B cell (primary cell): ENCODE data around the gene CFL2. TPM values are rescaled to one million over a fixed set of nuclear protein-coding genes. Genes with fewer than 3 reads are reported as not detected.

ENCODE experiments used
- ATAC-seq: fragments of 200-7000 bp; cut with Tn5 transposase; one replicate; pipeline ENCODE4 v1.10.0; 2021; ENCODE audit warnings: low read depth, mild to moderate bottlenecking, moderate number of reproducible peaks, moderate library complexity
- CTCF ChIA-PET: fragments of 350-600 bp; sonication (Branson Sonifier 250); formaldehyde crosslinking; loops from one replicate; lab custom pipeline; 2021; ENCODE audit warnings: antibody characterized with exemption, inconsistent platforms; lab: Charles Lee
- POLR2A ChIA-PET: fragments of 350-600 bp; sonication (Branson Sonifier 250); formaldehyde crosslinking; loops from one replicate; lab custom pipeline; 2021; ENCODE audit warnings: antibody characterized with exemption; lab: Charles Lee
- DNase-seq: peaks from one replicate; pipeline ENCODE4 v3.0.0; 2013
- H2AFZ ChIP-seq: 2 replicates; pipeline ENCODE4 v1.6.1; 2012; ENCODE audit warnings: mild to moderate bottlenecking, low read depth, low read length; ENCODE audit not compliant: insufficient read depth, poor library complexity, severe bottlenecking
- H3K27ac ChIP-seq, 2 donors: 1 replicate in 1 of 2; 2 replicates in 1 of 2; pipeline ENCODE4 v1.5.1; 2012 to 2013; ENCODE audit warnings: low read length in 2 of 2, mild to moderate bottlenecking in 2 of 2, moderate library complexity in 1 of 2
- H3K27me3 ChIP-seq, 4 experiments: fragments of 200-600 bp in 1 of 4; sonication (generic) in 1 of 4; replicated peaks in 1 of 4; 1 replicate in 2 of 4; 2 replicates in 2 of 4; pipeline versions ENCODE4 v1.6.1 to v1.7.0; 2013 to 2016; ENCODE audit warnings: low read length in 3 of 4, mild to moderate bottlenecking in 2 of 4, mixed read lengths in 1 of 4, moderate library complexity in 1 of 4; ENCODE audit not compliant: insufficient read depth in 4 of 4, control insufficient read depth in 3 of 4; ENCODE audit errors: control extremely low read depth in 1 of 4
- H3K36me3 ChIP-seq, 2 experiments: replicated peaks in 1 of 2; 1 replicate in 1 of 2; 2 replicates in 1 of 2; pipeline versions ENCODE4 v1.6.1 to v1.7.1; 2013; ENCODE audit warnings: low read length in 1 of 2; ENCODE audit not compliant: insufficient read depth in 2 of 2, control insufficient read depth in 1 of 2; ENCODE audit errors: control extremely low read depth in 1 of 2, extremely low read depth in 1 of 2
- H3K4me1 ChIP-seq, 2 donors: fragments of 200-600 bp in 1 of 2; sonication (generic) in 1 of 2; 1 replicate in 1 of 2; 2 replicates in 1 of 2; pipeline versions ENCODE4 v1.5.1 to v1.6.1; 2013 to 2017; ENCODE audit warnings: low read length in 2 of 2; ENCODE audit not compliant: control insufficient read depth in 2 of 2, insufficient read depth in 2 of 2
- H3K4me2 ChIP-seq: replicated peaks from 2 replicates; pipeline ENCODE3; 2012; ENCODE audit warnings: mild to moderate bottlenecking, low read depth, low read length; ENCODE audit not compliant: poor library complexity, severe bottlenecking
- H3K4me3 ChIP-seq, 5 experiments: fragments of 200-600 bp in 1 of 5; sonication (generic) in 1 of 5; 1 replicate in 3 of 5; 2 replicates in 2 of 5; pipeline versions ENCODE4 v1.5.1 to v1.7.0; 2011 to 2016; ENCODE audit warnings: low read length in 4 of 5, mild to moderate bottlenecking in 4 of 5, low read depth in 2 of 5, control low read depth in 1 of 5, moderate library complexity in 1 of 5; ENCODE audit not compliant: insufficient read depth in 1 of 5; ENCODE audit errors: control extremely low read depth in 1 of 5, extremely low read depth in 1 of 5
- H3K79me2 ChIP-seq: fragments of 200-600 bp; sonication (generic); one replicate; pipeline ENCODE4 v1.6.0; 2016; ENCODE audit warnings: low read length; ENCODE audit not compliant: control insufficient read depth, insufficient read depth
- H3K9ac ChIP-seq: fragments of 200-600 bp; sonication (generic); 2 replicates; pipeline ENCODE4 v1.6.1; 2017; ENCODE audit warnings: mild to moderate bottlenecking, low read length, moderate library complexity
- H3K9me3 ChIP-seq, 3 donors: one replicate each; pipeline versions ENCODE4 v1.6.1 to v1.7.1; 2013; ENCODE audit warnings: low read length in 2 of 3; ENCODE audit not compliant: control insufficient read depth in 2 of 3, insufficient read depth in 1 of 3; ENCODE audit errors: control extremely low read depth in 1 of 3
- H4K20me1 ChIP-seq: 2 replicates; pipeline ENCODE4 v1.6.0; 2012; ENCODE audit warnings: mild to moderate bottlenecking, low read length; ENCODE audit not compliant: insufficient read depth, control insufficient read depth, poor library complexity, severe bottlenecking
- H3K27ac Mint-ChIP-seq: one replicate; pipeline ENCODE4 v1.8.0; 2021; ENCODE audit warnings: mixed read lengths
- H3K27me3 Mint-ChIP-seq: one replicate; pipeline ENCODE4 v1.8.0; 2021; ENCODE audit warnings: mixed read lengths
- H3K4me1 Mint-ChIP-seq: one replicate; pipeline ENCODE4 v1.8.0; 2021; ENCODE audit warnings: mixed read lengths
- H3K4me3 Mint-ChIP-seq: one replicate; pipeline ENCODE4 v1.8.0; 2021; ENCODE audit warnings: mixed read lengths
- H3K9me3 Mint-ChIP-seq: one replicate; pipeline ENCODE4 v1.8.0; 2022; ENCODE audit warnings: mixed read lengths; ENCODE audit not compliant: insufficient read depth
- CTCF ChIP-seq: fragments of 200-600 bp; IDR thresholded peaks from one replicate; pipeline ENCODE4 v1.8.0; 2022; ENCODE audit warnings: antibody characterized with exemption, mild to moderate bottlenecking
- EZH2 ChIP-seq: IDR thresholded peaks from 2 replicates; pipeline ENCODE4 v1.6.1; 2012; ENCODE audit warnings: borderline replicate concordance, low read depth, mild to moderate bottlenecking, moderate library complexity, low read length; ENCODE audit not compliant: insufficient read depth, poor library complexity, severe bottlenecking
- WGBS: methylation state at CpG from one replicate; pipeline ENCODE4 v1.1.5; 2013; ENCODE audit warnings: missing lambda C conversion rate; ENCODE audit not compliant: insufficient coverage; 5-methylcytosine and 5-hydroxymethylcytosine counted together
- intact Hi-C: fragments of 100-400 bp; cut with micrococcal nuclease; formaldehyde crosslinking; loops from one replicate; pipeline ENCODE4 v1.10.0; 2022
- polyA plus RNA-seq: library from polyadenylated mRNA; depleted of rRNA; stranded (reverse); fragments of >200 nt; gene quantifications from 2 replicates; pipeline ENCODE4 v1.2.3, GENCODE V29; 2012
- total RNA-seq, 2 donors: library from RNA; stranded (reverse); fragments of 120-200 nt in 1 of 2; gene quantifications; 1 replicate in 1 of 2; 2 replicates in 1 of 2; pipeline versions ENCODE4 v1.2.3 to v1.2.4, GENCODE V29; 2013 to 2022

Gene CFL2
- total and polyA plus RNA-seq, 2 donors (not counting 1 experiment from before 2014, with no cell fraction given) = 9.6 to 21.9 TPM

GRCh38 chr14:34678735-34679134, 35.7 kb downstream of the CFL2 start:
- no peaks in the 10 kb centered on the region for H3K79me2 ChIP-seq
- no peaks in the 10 kb centered on the region for H3K36me3 ChIP-seq
- Mint-ChIP-seq H3K4me1 (no peaks in the 10 kb centered on the region), H3K9me3 (no peaks in the 10 kb centered on the region), H3K27me3 (no peaks in the 10 kb centered on the region), H3K27ac (no peak overlapping the region), H3K4me3 (no peak overlapping the region)
- DNase-seq (no peak), ATAC-seq (no peak)
- no peak overlapping the region for H3K9ac ChIP-seq
- CTCF ChIA-PET = interaction anchor here (10.2 kb wide), 1 partner anchor 45 kb away, joined by 157 read pairs; no protein-coding TSS in a partner anchor
- H3K27me3 ChIP-seq = no peaks in the 10 kb centered on the region
- no peaks in the 10 kb centered on the region for H3K9me3 ChIP-seq
- POLR2A ChIA-PET = no interaction called here
- no peaks in the 10 kb centered on the region for H4K20me1 ChIP-seq
- no peak overlapping the region for H3K4me2 ChIP-seq
- no peaks in the 10 kb centered on the region for H3K4me1 ChIP-seq
- H3K4me3 ChIP-seq = no peak overlapping the region
- TF ChIP-seq EZH2 (no peak), CTCF (no peak)
- no peak overlapping the region for H3K27ac ChIP-seq
- intact Hi-C loops = no loop called here
- no peak overlapping the region for H2AFZ ChIP-seq
- no CpG with 5 or more reads among the region's 8 CpGs for WGBS

GRCh38 chr14:34678306-34678705, 36.1 kb downstream of the CFL2 start:
- H3K4me1 ChIP-seq = no peaks in the 10 kb centered on the region
- TF ChIP-seq CTCF = no peak
- TF ChIP-seq EZH2 = no peak
- Mint-ChIP-seq H3K9me3 (no peaks in the 10 kb centered on the region), H3K27ac (no peak overlapping the region), H3K4me1 (no peaks in the 10 kb centered on the region), H3K27me3 (no peaks in the 10 kb centered on the region), H3K4me3 (no peak overlapping the region)
- WGBS = 86% methylated on average over 3 of the region's 7 CpGs
- no peaks in the 10 kb centered on the region for H3K36me3 ChIP-seq
- H2AFZ ChIP-seq = no peak overlapping the region
- no peaks in the 10 kb centered on the region for H3K79me2 ChIP-seq
- H3K27ac ChIP-seq = no peak overlapping the region
- no peak overlapping the region for H3K9ac ChIP-seq
- DNase-seq = no peak
- no peaks in the 10 kb centered on the region for H3K27me3 ChIP-seq
- H3K4me2 ChIP-seq = no peak overlapping the region
- CTCF ChIA-PET = interaction anchor here (10.2 kb wide), 1 partner anchor 46 kb away, joined by 157 read pairs; no protein-coding TSS in a partner anchor
- no peaks in the 10 kb centered on the region for H4K20me1 ChIP-seq
- no peak overlapping the region for H3K4me3 ChIP-seq
- H3K9me3 ChIP-seq = no peaks in the 10 kb centered on the region
- POLR2A ChIA-PET = no interaction called here
- intact Hi-C loops = no loop called here
- no peak for ATAC-seq
